ENCODE measurements around the gene AP3B1.
A peak's percentile ranks its signal among the peaks of the same experiment; 100 is the strongest.

AP3B1 gene

GRCh38 chr5:78009937-78010527, 284.5 kb downstream of the AP3B1 start:
- no peak for TF ChIP-seq ZFX (IDR thresholded peaks at IDR 0.05; ENCODE audit: borderline replicate concordance)
- TF ChIP-seq CTCF (IDR thresholded peaks at IDR 0.05): no peak
- no peak overlapping the region for H3K27ac ChIP-seq

- no peak overlapping the region for H3K27ac ChIP-seq
- TF ChIP-seq ZFX (IDR thresholded peaks at IDR 0.05; ENCODE audit: borderline replicate concordance): no peak
- peak; percentile 97 for TF ChIP-seq CTCF (IDR thresholded peaks at IDR 0.05)
These were observed 286.0 kb downstream of the AP3B1 start for GRCh38 chr5:78008356-78008967.

GRCh38 chr5:78007233-78007632, 287.3 kb downstream of the AP3B1 start:
- H3K27ac ChIP-seq: no peak overlapping the region

GRCh38 chr5:78006449-78006848, 288.0 kb downstream of the AP3B1 start:
- H3K27ac ChIP-seq: no peak overlapping the region
- TF ChIP-seq CTCF (IDR thresholded peaks at IDR 0.05): no peak
- TF ChIP-seq ZFX (IDR thresholded peaks at IDR 0.05; ENCODE audit: borderline replicate concordance): no peak

More at GRCh38 chr5:78007233-78007632, 287.3 kb downstream of the AP3B1 start:
- TF ChIP-seq CTCF (IDR thresholded peaks at IDR 0.05): no peak
- TF ChIP-seq ZFX (IDR thresholded peaks at IDR 0.05; ENCODE audit: borderline replicate concordance): no peak

- no peak for TF ChIP-seq CTCF (IDR thresholded peaks at IDR 0.05)
- TF ChIP-seq ZFX (IDR thresholded peaks at IDR 0.05; ENCODE audit: borderline replicate concordance): no peak
These were observed 289.3 kb downstream of the AP3B1 start for GRCh38 chr5:78005021-78005785.

GRCh38 chr5:78004559-78004958, 289.9 kb downstream of the AP3B1 start:
- TF ChIP-seq ZFX (IDR thresholded peaks at IDR 0.05; ENCODE audit: borderline replicate concordance): no peak
- no peak for TF ChIP-seq CTCF (IDR thresholded peaks at IDR 0.05)
- H3K27ac ChIP-seq: no peak overlapping the region

More at GRCh38 chr5:78005021-78005785, 289.3 kb downstream of the AP3B1 start:
- H3K27ac ChIP-seq: no peak overlapping the region

- TF ChIP-seq CTCF (IDR thresholded peaks at IDR 0.05) (no peak), ZFX (IDR thresholded peaks at IDR 0.05; ENCODE audit: borderline replicate concordance) (no peak)
- no peak overlapping the region for H3K27ac ChIP-seq
These were observed 290.6 kb downstream of the AP3B1 start for GRCh38 chr5:78003919-78004318.

All from 22Rv1 (cell line).